GM23338 (cell line): ENCODE results near the gene LRCH3. TPM values are rescaled to one million over a fixed set of nuclear protein-coding genes. Genes with fewer than 3 reads are reported as not detected.

Experiments
- ATAC-seq: fragments of 200-7000 bp; cut with Tn5 transposase; 3 replicates; pipeline ENCODE4 v1.9.1; 2020
- DNase-seq: peaks from one replicate; pipeline ENCODE4 v3.0.0-alpha.2; 2015; ENCODE audit warnings: low spot score
- H2AFZ ChIP-seq: fragments of 200-600 bp; sonication (generic); 2 replicates; pipeline ENCODE4 v1.8.0; 2016; ENCODE audit warnings: antibody characterized with exemption, mild to moderate bottlenecking, moderate library complexity
- H3F3A ChIP-seq: fragments of 200-600 bp; sonication (generic); replicated peaks from 2 replicates; pipeline ENCODE4 v1.8.0; 2017; ENCODE audit warnings: antibody characterized with exemption, mixed run types, low read depth
- H3K27ac ChIP-seq: fragments of 200-600 bp; sonication (generic); 2 replicates; pipeline ENCODE4 v1.6.1; 2016; ENCODE audit warnings: low read depth
- H3K27me3 ChIP-seq: fragments of 200-600 bp; sonication (generic); 2 replicates; pipeline ENCODE4 v1.8.0; 2016; ENCODE audit warnings: mild to moderate bottlenecking, mixed run types, moderate library complexity; ENCODE audit not compliant: insufficient read depth
- H3K36me3 ChIP-seq: fragments of 200-600 bp; sonication (generic); 2 replicates; pipeline ENCODE4 v1.8.0; 2016; ENCODE audit warnings: mild to moderate bottlenecking; ENCODE audit not compliant: insufficient read depth
- H3K4me1 ChIP-seq: fragments of 200-600 bp; sonication (generic); 2 replicates; pipeline ENCODE4 v1.8.0; 2016; ENCODE audit warnings: mild to moderate bottlenecking, moderate library complexity; ENCODE audit not compliant: insufficient read depth
- H3K4me2 ChIP-seq: fragments of 200-600 bp; sonication (generic); 2 replicates; pipeline ENCODE4 v1.7.1; 2017; ENCODE audit warnings: mixed run types
- H3K4me3 ChIP-seq: fragments of 200-600 bp; sonication (generic); 2 replicates; pipeline ENCODE4 v1.6.1; 2016; ENCODE audit warnings: mixed run types
- H3K79me2 ChIP-seq: fragments of 200-600 bp; sonication (generic); replicated peaks from 2 replicates; pipeline ENCODE4 v1.8.0; 2017; ENCODE audit warnings: mild to moderate bottlenecking; ENCODE audit not compliant: insufficient read depth
- H3K9me2 ChIP-seq: fragments of 200-600 bp; sonication (generic); 2 replicates; pipeline ENCODE4 v1.8.0; 2017; ENCODE audit not compliant: insufficient read depth
- H4K20me1 ChIP-seq: fragments of 200-600 bp; sonication (generic); replicated peaks from 2 replicates; pipeline ENCODE4 v1.8.0; 2017; ENCODE audit warnings: mild to moderate bottlenecking; ENCODE audit not compliant: insufficient read depth
- H3K27ac Mint-ChIP-seq: 2 replicates; pipeline ENCODE4 v1.8.0; 2020; ENCODE audit warnings: inconsistent platforms, mild to moderate bottlenecking, moderate library complexity, mixed read lengths
- H3K27me3 Mint-ChIP-seq: 3 replicates; pipeline ENCODE4 v1.8.0; 2022; ENCODE audit warnings: low read depth, mild to moderate bottlenecking, moderate library complexity, mixed read lengths, inconsistent platforms; ENCODE audit not compliant: insufficient read depth, poor library complexity
- H3K36me3 Mint-ChIP-seq: 3 replicates; pipeline ENCODE4 v1.8.0; 2021; ENCODE audit warnings: low read depth, mild to moderate bottlenecking, inconsistent platforms, moderate library complexity, mixed read lengths
- H3K4me1 Mint-ChIP-seq: 3 replicates; pipeline ENCODE4 v1.8.0; 2020; ENCODE audit warnings: mild to moderate bottlenecking, inconsistent platforms, mixed read lengths
- H3K4me3 Mint-ChIP-seq: 3 replicates; pipeline ENCODE4 v1.8.0; 2021; ENCODE audit warnings: moderate library complexity, mild to moderate bottlenecking, inconsistent platforms, mixed read lengths
- H3K9me3 Mint-ChIP-seq: 3 replicates; pipeline ENCODE4 v1.8.0; 2020; ENCODE audit warnings: moderate library complexity, mild to moderate bottlenecking, inconsistent platforms, mixed read lengths
- CREB1 ChIP-seq: fragments of 250-450 bp; sonication (Bioruptor Pico); IDR thresholded peaks from 2 replicates; pipeline ENCODE4 v1.5.0; 2020; ENCODE audit warnings: low read depth, mild to moderate bottlenecking, moderate library complexity
- EZH2 ChIP-seq: fragments of 200-600 bp; sonication (generic); IDR thresholded peaks from one replicate; pipeline ENCODE4 v1.8.0; 2017; ENCODE audit warnings: antibody characterized with exemption, mild to moderate bottlenecking, low read depth; ENCODE audit not compliant: unreplicated experiment
- EZH2phosphoT487 ChIP-seq: fragments of 200-600 bp; sonication (generic); IDR thresholded peaks from one replicate; pipeline ENCODE4 v1.8.1; 2018; ENCODE audit warnings: antibody characterized with exemption; ENCODE audit not compliant: unreplicated experiment
- JUNB ChIP-seq: IDR thresholded peaks from one replicate; pipeline ENCODE4 v1.6.1; 2016; ENCODE audit warnings: antibody characterized with exemption; ENCODE audit not compliant: unreplicated experiment
- NANOG ChIP-seq: IDR thresholded peaks from 2 replicates; pipeline ENCODE4 v1.6.1; 2016; ENCODE audit warnings: antibody characterized with exemption, borderline replicate concordance
- POLR2AphosphoS5 ChIP-seq: IDR thresholded peaks from 2 replicates; pipeline ENCODE4 v1.6.1; 2016; ENCODE audit warnings: antibody characterized with exemption, low read depth
- STAT1 ChIP-seq: IDR thresholded peaks from one replicate; pipeline ENCODE4 v1.6.1; 2016; ENCODE audit warnings: antibody characterized with exemption; ENCODE audit not compliant: unreplicated experiment
- ZNF114 ChIP-seq: fragments of 250-450 bp; sonication (Bioruptor Pico); IDR thresholded peaks from 2 replicates; pipeline ENCODE4 v1.5.0; 2020; ENCODE audit warnings: mild to moderate bottlenecking, moderate library complexity
- ZNF331 ChIP-seq: fragments of 250-450 bp; sonication (Bioruptor Pico); IDR thresholded peaks from 2 replicates; pipeline ENCODE4 v1.5.0; 2020; ENCODE audit warnings: low read depth, mild to moderate bottlenecking, moderate library complexity
- polyA plus RNA-seq: library from polyadenylated mRNA; unstranded; fragments of >200 nt; fragmentation: Nextera tagmentation; extraction: Ambion mirVana; gene quantifications from 2 replicates; pipeline ENCODE4 v1.2.1, GENCODE V29; 2016
- total RNA-seq: library from RNA; depleted of rRNA; stranded (reverse); fragments of >200 nt; shearing (Covaris generic); gene quantifications from 2 replicates; pipeline ENCODE4 v1.2.3, GENCODE V29; 2014
- TF ChIP-seq, protein P1 (sequence below): IDR thresholded peaks from 2 replicates; pipeline ENCODE4 v1.6.1; 2016; ENCODE audit warnings: antibody characterized with exemption
- TF ChIP-seq, protein P2 (sequence below): IDR thresholded peaks from one replicate; pipeline ENCODE4 v1.6.1; 2018; ENCODE audit warnings: antibody characterized with exemption; ENCODE audit not compliant: unreplicated experiment
- TF ChIP-seq, protein P3 (sequence below), 2 experiments: fragments of 200-600 bp in 1 of 2; sonication (generic) in 1 of 2; conservative IDR thresholded peaks; 2 replicates each; pipeline versions ENCODE4 v1.5.1 to v1.6.1; 2016 to 2017; ENCODE audit warnings: antibody characterized with exemption in 2 of 2, low read depth in 2 of 2, mild to moderate bottlenecking in 2 of 2, moderate library complexity in 1 of 2
- TF ChIP-seq, protein P4 (sequence below): fragments of 250-450 bp; sonication (Bioruptor Pico); IDR thresholded peaks from 2 replicates; pipeline ENCODE4 v1.5.0; 2020; ENCODE audit warnings: mild to moderate bottlenecking, moderate library complexity

Gene LRCH3
- total and polyA plus RNA-seq, 2 experiments from 2014 or later = 22.9 to 60.0 TPM

DNA sequence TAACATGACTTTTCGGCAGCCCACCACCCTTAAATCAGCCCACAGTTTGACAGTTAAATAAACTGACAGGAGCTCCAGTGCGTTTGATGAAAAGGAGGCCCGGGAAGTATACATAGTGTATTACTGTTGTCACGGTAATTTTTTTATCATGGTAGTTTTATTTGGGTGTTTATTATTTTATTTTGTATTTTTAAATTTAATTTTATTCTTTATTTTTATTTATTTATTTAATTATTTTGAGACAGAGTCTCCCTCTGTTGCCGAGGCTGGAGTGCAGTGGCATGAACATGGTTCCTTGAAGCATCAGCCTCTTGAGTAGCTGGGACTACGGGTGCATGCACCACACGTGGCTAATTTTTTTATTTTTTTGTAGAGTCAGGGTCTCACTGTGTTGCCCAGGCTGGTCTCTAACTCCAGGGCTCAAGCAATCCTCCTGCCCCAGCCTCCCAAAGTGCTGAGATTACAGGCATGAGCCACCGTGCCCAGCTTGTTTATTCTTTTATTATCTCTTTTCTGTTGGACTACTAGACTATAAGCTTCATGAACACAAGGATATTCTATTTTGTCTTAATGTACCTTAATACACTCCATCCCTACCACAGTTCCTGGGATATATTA is 65.3 kb downstream of the LRCH3 start:
- no peaks in the 10 kb centered on the region for H3K27me3 ChIP-seq
- DNase-seq = no peak
- Mint-ChIP-seq H3K27me3 (peaks cover 4% of the 10 kb centered on the region), H3K27ac (peak overlapping the region; percentile 99), H3K36me3 (peaks cover 54% of the 10 kb centered on the region), H3K4me1 (peaks cover 73% of the 10 kb centered on the region), H3K4me3 (no peak overlapping the region), H3K9me3 (no peaks in the 10 kb centered on the region; the same call in 2 of the 3 replicates)
- H3K36me3 ChIP-seq = no peaks in the 10 kb centered on the region
- ATAC-seq = no peak
- H3K4me2 ChIP-seq = no peak overlapping the region
- peaks cover 44% of the 10 kb centered on the region for H3K4me1 ChIP-seq
- H3K79me2 ChIP-seq = no peaks in the 10 kb centered on the region
- H3K4me3 ChIP-seq = no peak overlapping the region
- no peak overlapping the region for H2AFZ ChIP-seq
- no peaks in the 10 kb centered on the region for H3K9me2 ChIP-seq
- H4K20me1 ChIP-seq = no peaks in the 10 kb centered on the region
- no peaks in the 10 kb centered on the region for H3F3A ChIP-seq
- TF ChIP-seq, protein P1, sequence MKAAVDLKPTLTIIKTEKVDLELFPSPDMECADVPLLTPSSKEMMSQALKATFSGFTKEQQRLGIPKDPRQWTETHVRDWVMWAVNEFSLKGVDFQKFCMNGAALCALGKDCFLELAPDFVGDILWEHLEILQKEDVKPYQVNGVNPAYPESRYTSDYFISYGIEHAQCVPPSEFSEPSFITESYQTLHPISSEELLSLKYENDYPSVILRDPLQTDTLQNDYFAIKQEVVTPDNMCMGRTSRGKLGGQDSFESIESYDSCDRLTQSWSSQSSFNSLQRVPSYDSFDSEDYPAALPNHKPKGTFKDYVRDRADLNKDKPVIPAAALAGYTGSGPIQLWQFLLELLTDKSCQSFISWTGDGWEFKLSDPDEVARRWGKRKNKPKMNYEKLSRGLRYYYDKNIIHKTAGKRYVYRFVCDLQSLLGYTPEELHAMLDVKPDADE = no peak
- TF ChIP-seq, protein P2, sequence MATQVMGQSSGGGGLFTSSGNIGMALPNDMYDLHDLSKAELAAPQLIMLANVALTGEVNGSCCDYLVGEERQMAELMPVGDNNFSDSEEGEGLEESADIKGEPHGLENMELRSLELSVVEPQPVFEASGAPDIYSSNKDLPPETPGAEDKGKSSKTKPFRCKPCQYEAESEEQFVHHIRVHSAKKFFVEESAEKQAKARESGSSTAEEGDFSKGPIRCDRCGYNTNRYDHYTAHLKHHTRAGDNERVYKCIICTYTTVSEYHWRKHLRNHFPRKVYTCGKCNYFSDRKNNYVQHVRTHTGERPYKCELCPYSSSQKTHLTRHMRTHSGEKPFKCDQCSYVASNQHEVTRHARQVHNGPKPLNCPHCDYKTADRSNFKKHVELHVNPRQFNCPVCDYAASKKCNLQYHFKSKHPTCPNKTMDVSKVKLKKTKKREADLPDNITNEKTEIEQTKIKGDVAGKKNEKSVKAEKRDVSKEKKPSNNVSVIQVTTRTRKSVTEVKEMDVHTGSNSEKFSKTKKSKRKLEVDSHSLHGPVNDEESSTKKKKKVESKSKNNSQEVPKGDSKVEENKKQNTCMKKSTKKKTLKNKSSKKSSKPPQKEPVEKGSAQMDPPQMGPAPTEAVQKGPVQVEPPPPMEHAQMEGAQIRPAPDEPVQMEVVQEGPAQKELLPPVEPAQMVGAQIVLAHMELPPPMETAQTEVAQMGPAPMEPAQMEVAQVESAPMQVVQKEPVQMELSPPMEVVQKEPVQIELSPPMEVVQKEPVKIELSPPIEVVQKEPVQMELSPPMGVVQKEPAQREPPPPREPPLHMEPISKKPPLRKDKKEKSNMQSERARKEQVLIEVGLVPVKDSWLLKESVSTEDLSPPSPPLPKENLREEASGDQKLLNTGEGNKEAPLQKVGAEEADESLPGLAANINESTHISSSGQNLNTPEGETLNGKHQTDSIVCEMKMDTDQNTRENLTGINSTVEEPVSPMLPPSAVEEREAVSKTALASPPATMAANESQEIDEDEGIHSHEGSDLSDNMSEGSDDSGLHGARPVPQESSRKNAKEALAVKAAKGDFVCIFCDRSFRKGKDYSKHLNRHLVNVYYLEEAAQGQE = no peak
- TF ChIP-seq EZH2phosphoT487 = no peak
- no peak for TF ChIP-seq STAT1
- TF ChIP-seq CREB1 = no peak
- TF ChIP-seq, protein P3, sequence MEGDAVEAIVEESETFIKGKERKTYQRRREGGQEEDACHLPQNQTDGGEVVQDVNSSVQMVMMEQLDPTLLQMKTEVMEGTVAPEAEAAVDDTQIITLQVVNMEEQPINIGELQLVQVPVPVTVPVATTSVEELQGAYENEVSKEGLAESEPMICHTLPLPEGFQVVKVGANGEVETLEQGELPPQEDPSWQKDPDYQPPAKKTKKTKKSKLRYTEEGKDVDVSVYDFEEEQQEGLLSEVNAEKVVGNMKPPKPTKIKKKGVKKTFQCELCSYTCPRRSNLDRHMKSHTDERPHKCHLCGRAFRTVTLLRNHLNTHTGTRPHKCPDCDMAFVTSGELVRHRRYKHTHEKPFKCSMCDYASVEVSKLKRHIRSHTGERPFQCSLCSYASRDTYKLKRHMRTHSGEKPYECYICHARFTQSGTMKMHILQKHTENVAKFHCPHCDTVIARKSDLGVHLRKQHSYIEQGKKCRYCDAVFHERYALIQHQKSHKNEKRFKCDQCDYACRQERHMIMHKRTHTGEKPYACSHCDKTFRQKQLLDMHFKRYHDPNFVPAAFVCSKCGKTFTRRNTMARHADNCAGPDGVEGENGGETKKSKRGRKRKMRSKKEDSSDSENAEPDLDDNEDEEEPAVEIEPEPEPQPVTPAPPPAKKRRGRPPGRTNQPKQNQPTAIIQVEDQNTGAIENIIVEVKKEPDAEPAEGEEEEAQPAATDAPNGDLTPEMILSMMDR (conservative IDR thresholded peaks at IDR 0.05; ENCODE audit: low read depth in 2 of 2) = no peak
- no peak for TF ChIP-seq NANOG
- no peak for TF ChIP-seq EZH2
- TF ChIP-seq ZNF114 (CRISPR knock-in tag) = no peak
- no peak for TF ChIP-seq JUNB
- TF ChIP-seq POLR2AphosphoS5 = no peak
- TF ChIP-seq, protein P4, sequence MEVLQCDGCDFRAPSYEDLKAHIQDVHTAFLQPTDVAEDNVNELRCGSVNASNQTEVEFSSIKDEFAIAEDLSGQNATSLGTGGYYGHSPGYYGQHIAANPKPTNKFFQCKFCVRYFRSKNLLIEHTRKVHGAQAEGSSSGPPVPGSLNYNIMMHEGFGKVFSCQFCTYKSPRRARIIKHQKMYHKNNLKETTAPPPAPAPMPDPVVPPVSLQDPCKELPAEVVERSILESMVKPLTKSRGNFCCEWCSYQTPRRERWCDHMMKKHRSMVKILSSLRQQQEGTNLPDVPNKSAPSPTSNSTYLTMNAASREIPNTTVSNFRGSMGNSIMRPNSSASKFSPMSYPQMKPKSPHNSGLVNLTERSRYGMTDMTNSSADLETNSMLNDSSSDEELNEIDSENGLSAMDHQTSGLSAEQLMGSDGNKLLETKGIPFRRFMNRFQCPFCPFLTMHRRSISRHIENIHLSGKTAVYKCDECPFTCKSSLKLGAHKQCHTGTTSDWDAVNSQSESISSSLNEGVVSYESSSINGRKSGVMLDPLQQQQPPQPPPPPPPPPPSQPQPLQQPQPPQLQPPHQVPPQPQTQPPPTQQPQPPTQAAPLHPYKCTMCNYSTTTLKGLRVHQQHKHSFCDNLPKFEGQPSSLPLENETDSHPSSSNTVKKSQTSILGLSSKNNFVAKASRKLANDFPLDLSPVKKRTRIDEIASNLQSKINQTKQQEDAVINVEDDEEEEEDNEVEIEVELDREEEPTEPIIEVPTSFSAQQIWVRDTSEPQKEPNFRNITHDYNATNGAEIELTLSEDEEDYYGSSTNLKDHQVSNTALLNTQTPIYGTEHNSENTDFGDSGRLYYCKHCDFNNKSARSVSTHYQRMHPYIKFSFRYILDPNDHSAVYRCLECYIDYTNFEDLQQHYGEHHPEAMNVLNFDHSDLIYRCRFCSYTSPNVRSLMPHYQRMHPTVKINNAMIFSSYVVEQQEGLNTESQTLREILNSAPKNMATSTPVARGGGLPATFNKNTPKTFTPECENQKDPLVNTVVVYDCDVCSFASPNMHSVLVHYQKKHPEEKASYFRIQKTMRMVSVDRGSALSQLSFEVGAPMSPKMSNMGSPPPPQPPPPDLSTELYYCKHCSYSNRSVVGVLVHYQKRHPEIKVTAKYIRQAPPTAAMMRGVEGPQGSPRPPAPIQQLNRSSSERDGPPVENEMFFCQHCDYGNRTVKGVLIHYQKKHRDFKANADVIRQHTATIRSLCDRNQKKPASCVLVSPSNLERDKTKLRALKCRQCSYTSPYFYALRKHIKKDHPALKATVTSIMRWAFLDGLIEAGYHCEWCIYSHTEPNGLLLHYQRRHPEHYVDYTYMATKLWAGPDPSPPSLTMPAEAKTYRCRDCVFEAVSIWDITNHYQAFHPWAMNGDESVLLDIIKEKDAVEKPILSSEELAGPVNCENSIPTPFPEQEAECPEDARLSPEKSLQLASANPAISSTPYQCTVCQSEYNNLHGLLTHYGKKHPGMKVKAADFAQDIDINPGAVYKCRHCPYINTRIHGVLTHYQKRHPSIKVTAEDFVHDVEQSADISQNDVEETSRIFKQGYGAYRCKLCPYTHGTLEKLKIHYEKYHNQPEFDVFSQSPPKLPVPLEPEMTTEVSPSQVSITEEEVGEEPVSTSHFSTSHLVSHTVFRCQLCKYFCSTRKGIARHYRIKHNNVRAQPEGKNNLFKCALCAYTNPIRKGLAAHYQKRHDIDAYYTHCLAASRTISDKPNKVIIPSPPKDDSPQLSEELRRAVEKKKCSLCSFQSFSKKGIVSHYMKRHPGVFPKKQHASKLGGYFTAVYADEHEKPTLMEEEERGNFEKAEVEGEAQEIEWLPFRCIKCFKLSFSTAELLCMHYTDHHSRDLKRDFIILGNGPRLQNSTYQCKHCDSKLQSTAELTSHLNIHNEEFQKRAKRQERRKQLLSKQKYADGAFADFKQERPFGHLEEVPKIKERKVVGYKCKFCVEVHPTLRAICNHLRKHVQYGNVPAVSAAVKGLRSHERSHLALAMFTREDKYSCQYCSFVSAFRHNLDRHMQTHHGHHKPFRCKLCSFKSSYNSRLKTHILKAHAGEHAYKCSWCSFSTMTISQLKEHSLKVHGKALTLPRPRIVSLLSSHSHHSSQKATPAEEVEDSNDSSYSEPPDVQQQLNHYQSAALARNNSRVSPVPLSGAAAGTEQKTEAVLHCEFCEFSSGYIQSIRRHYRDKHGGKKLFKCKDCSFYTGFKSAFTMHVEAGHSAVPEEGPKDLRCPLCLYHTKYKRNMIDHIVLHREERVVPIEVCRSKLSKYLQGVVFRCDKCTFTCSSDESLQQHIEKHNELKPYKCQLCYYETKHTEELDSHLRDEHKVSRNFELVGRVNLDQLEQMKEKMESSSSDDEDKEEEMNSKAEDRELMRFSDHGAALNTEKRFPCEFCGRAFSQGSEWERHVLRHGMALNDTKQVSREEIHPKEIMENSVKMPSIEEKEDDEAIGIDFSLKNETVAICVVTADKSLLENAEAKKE (CRISPR knock-in tag) = no peak
- no peak for TF ChIP-seq ZNF331
- H3K27ac ChIP-seq = peak overlapping the region; percentile 93
